Left ventricle myocardium inferior (tissue), 1 donor: ENCODE results near the gene MACF1. TPM values are rescaled to one million over a fixed set of nuclear protein-coding genes. Genes with fewer than 3 reads are reported as not detected.
"Not testable (repeated sequence)": the region's sequence is repeated elsewhere in the genome, so short reads cannot be mapped to it uniquely, and the experiment has no call there.

Experiments
- DNase-seq: peaks from one replicate; pipeline ENCODE4 v3.0.0-alpha.2; 2020
- H3K27ac ChIP-seq: fragments of 200-600 bp; replicated peaks from 2 replicates; pipeline ENCODE4 v1.8.0; 2021
- H3K27me3 ChIP-seq: fragments of 200-600 bp; 2 replicates; pipeline ENCODE4 v1.8.0; 2021; ENCODE audit warnings: low read depth
- H3K36me3 ChIP-seq: fragments of 200-600 bp; 2 replicates; pipeline ENCODE4 v1.8.0; 2021
- H3K4me1 ChIP-seq: fragments of 200-600 bp; 2 replicates; pipeline ENCODE4 v1.8.0; 2021
- H3K4me3 ChIP-seq: fragments of 200-600 bp; 2 replicates; pipeline ENCODE4 v1.8.0; 2021; ENCODE audit warnings: mild to moderate bottlenecking, moderate library complexity
- H3K9me3 ChIP-seq: fragments of 200-600 bp; replicated peaks from 2 replicates; pipeline ENCODE4 v1.8.0; 2021
- CTCF ChIP-seq: fragments of 200-600 bp; IDR thresholded peaks from 2 replicates; pipeline ENCODE4 v1.8.0; 2021; ENCODE audit warnings: antibody characterized with exemption, mild to moderate bottlenecking, borderline replicate concordance
- intact Hi-C: fragments of 100-400 bp; cut with micrococcal nuclease; formaldehyde crosslinking; loops from one replicate; pipeline ENCODE4 v1.11.0; 2022
- total RNA-seq: library from RNA; stranded (reverse); fragmentation: NEBNext Ultra II Directional; extraction: Animal tissue kit (Norgen Biotek cat#: 25700); gene quantifications from one replicate; pipeline ENCODE4 v1.2.1, GENCODE V29; 2021
- donor health status: DM: no; HTN: yes; CAD: no; lungs with severe emphysema.

MACF1 gene
- total RNA-seq, 1 donor from 2014 or later: 181 TPM

DNA sequence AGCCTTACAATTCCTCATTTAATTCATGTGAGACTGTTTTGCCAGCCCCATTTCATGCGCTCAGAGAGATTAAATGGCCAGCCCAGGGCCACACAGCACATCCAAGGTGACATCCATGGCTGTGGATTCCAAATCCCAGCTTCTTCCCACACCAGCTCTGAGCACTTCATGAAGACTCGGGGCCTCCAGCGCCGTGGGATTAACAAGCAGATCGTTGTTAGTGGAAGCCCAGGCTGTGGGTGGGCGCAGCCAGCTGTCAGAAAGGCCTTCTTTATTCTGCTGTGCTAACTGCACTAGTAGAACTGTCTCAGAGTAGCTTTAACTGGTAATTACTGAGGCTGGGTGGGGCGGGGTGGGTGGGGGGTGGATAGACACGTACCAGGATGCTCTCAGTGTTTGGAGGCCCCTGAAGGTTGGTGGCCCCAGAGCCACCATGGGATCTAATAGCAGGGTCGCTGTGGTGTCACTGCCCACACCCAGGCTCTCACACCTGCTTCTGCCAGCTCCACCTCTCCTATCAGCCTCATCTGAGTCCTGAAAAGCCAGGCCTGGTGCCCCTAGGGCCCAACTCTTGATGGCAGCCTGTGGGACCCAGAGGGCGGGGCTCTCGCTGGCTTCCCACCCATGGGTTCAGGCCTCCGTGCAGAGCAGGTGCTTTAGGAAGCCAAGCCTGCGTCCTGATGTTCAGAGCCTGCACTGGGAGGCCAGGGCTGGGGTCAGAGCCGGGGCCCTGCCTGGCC, 290.3 kb downstream of the MACF1 start:
- peaks cover 41% of the 10 kb centered on the region for H3K27me3 ChIP-seq
- H3K4me3 ChIP-seq: no peak overlapping the region
- no peak overlapping the region for H3K27ac ChIP-seq
- intact Hi-C loops: no loop called here
- peaks cover 19% of the 10 kb centered on the region for H3K4me1 ChIP-seq
- no peaks in the 10 kb centered on the region for H3K9me3 ChIP-seq
- H3K36me3 ChIP-seq: no peaks in the 10 kb centered on the region
- DNase-seq: no peak
- TF ChIP-seq CTCF: no peak

GRCh38 chr1:39496520-39496919, 292.0 kb downstream of the MACF1 start:
- intact Hi-C loops: not testable (repeated sequence)

GRCh38 chr1:39497585-39497984, 293.1 kb downstream of the MACF1 start:
- Histone ChIP-seq H3K4me1 (peaks cover 11% of the 10 kb centered on the region), H3K27ac (no peak overlapping the region), H3K4me3 (no peak overlapping the region), H3K27me3 (peaks cover 18% of the 10 kb centered on the region), H3K9me3 (no peaks in the 10 kb centered on the region), H3K36me3 (no peaks in the 10 kb centered on the region)
- TF ChIP-seq CTCF: no peak
- intact Hi-C loops: no loop called here
- no peak for DNase-seq

More at GRCh38 chr1:39496520-39496919, 292.0 kb downstream of the MACF1 start:
- H3K36me3 ChIP-seq, DNase-seq, H3K4me3 ChIP-seq, H3K9me3 ChIP-seq, H3K27ac ChIP-seq: not testable (repeated sequence)
- H3K4me1 ChIP-seq: peaks cover 14% of the 10 kb centered on the region
- peaks cover 29% of the 10 kb centered on the region for H3K27me3 ChIP-seq

- H3K36me3 ChIP-seq, intact Hi-C loops, DNase-seq, H3K4me3 ChIP-seq, H3K9me3 ChIP-seq, H3K27ac ChIP-seq: not testable (repeated sequence)
- Histone ChIP-seq H3K27me3 (peaks cover 12% of the 10 kb centered on the region), H3K4me1 (peaks cover 11% of the 10 kb centered on the region)
Observed at GRCh38 chr1:39498096-39498710, 293.7 kb downstream of the MACF1 start.

GRCh38 chr1:39498821-39499220, 294.3 kb downstream of the MACF1 start:
- H3K9me3 ChIP-seq, H3K4me3 ChIP-seq, DNase-seq, H3K27me3 ChIP-seq, H3K27ac ChIP-seq, intact Hi-C loops, H3K36me3 ChIP-seq: not testable (repeated sequence)
- H3K4me1 ChIP-seq: peaks cover 11% of the 10 kb centered on the region

- intact Hi-C loops: no loop called here
- no peak overlapping the region for H3K4me3 ChIP-seq
- no peaks in the 10 kb centered on the region for H3K9me3 ChIP-seq
- no peaks in the 10 kb centered on the region for H3K36me3 ChIP-seq
- H3K27ac ChIP-seq: peak overlapping the region; percentile 71
- H3K4me1 ChIP-seq: peaks cover 11% of the 10 kb centered on the region
- no peak for TF ChIP-seq CTCF
- no peaks in the 10 kb centered on the region for H3K27me3 ChIP-seq
- DNase-seq: peak; percentile 59
Observed at GRCh38 chr1:39499668-39500067, 295.2 kb downstream of the MACF1 start.

- H3K27ac ChIP-seq: no peak overlapping the region
- peaks cover 11% of the 10 kb centered on the region for H3K4me1 ChIP-seq
- no peaks in the 10 kb centered on the region for H3K36me3 ChIP-seq
- H3K4me3 ChIP-seq: no peak overlapping the region
- H3K27me3 ChIP-seq: no peaks in the 10 kb centered on the region
- no peaks in the 10 kb centered on the region for H3K9me3 ChIP-seq
- no peak for DNase-seq
- intact Hi-C loops: no loop called here
- no peak for TF ChIP-seq CTCF
Observed at GRCh38 chr1:39500862-39501389, 296.4 kb downstream of the MACF1 start.
